Measurements from ENCODE around the gene FPGT. TPM values are rescaled to one million over a fixed set of nuclear protein-coding genes. Genes with fewer than 3 reads are reported as not detected.
A peak's percentile ranks its signal among the peaks of the same experiment; 100 is the strongest.

Gene FPGT
- total RNA-seq, 1 experiment from 2014 or later: 4.6 TPM

DNA sequence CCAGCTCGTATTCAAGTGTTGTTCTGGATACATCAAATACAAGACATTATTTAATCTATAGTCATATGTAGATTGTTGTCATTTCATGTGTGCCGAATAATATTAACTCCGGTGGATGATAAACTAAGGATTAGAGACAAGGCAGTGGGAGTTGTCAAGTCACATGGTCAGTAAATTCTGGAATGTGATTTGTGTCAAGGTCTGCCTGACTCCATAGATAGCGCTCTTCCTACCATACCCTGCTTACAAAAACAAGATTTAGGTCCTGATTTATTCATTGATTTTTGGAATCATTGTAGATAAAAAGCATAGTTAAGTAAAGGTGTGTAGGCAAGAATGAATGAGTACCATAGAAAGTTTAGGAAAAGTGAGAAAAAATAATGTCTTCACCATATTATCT, 39.7 kb downstream of the FPGT start:
- Histone ChIP-seq H3F3A (ENCODE audit: low read length, unreplicated experiment) (no peaks in the 10 kb centered on the region), H3K9me3 (ENCODE audit: low read length) (no peaks in the 10 kb centered on the region), H2AFZ (ENCODE audit: low read length) (no peak overlapping the region), H3K4me1 (ENCODE audit: insufficient read depth, low read length) (no peaks in the 10 kb centered on the region), H3K9me2 (replicated peaks; ENCODE audit: low read length) (no peaks in the 10 kb centered on the region), H3K79me2 (ENCODE audit: low read length) (no peaks in the 10 kb centered on the region), H3K36me3 (ENCODE audit: low read depth, low read length) (no peaks in the 10 kb centered on the region), H3K4me2 (ENCODE audit: low read length) (no peak overlapping the region), H3K9ac (ENCODE audit: low read length) (no peak overlapping the region), H4K20me1 (ENCODE audit: low read length) (no peaks in the 10 kb centered on the region), H3K27ac (ENCODE audit: low read length) (no peak overlapping the region), H3K27me3 (ENCODE audit: low read length) (peaks cover 21% of the 10 kb centered on the region), H3K4me3 (ENCODE audit: low read length) (no peak overlapping the region)
- TF ChIP-seq, protein P1, sequence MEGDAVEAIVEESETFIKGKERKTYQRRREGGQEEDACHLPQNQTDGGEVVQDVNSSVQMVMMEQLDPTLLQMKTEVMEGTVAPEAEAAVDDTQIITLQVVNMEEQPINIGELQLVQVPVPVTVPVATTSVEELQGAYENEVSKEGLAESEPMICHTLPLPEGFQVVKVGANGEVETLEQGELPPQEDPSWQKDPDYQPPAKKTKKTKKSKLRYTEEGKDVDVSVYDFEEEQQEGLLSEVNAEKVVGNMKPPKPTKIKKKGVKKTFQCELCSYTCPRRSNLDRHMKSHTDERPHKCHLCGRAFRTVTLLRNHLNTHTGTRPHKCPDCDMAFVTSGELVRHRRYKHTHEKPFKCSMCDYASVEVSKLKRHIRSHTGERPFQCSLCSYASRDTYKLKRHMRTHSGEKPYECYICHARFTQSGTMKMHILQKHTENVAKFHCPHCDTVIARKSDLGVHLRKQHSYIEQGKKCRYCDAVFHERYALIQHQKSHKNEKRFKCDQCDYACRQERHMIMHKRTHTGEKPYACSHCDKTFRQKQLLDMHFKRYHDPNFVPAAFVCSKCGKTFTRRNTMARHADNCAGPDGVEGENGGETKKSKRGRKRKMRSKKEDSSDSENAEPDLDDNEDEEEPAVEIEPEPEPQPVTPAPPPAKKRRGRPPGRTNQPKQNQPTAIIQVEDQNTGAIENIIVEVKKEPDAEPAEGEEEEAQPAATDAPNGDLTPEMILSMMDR (conservative IDR thresholded peaks at IDR 0.05; ENCODE audit: low read depth, low read length): no peak
- TF ChIP-seq EZH2phosphoT487 (IDR thresholded peaks at IDR 0.05; ENCODE audit: borderline replicate concordance, low read length) (no peak), EZH2 (IDR thresholded peaks at IDR 0.05; ENCODE audit: low read length, unreplicated experiment) (no peak)
- DNase-seq: no peak
- ChIA-PET POLR2A (ENCODE audit: unreplicated experiment) (no interaction called here), CTCF (no interaction called here)
- no TSS peak for BruUV-seq (replicated peaks)
- intact Hi-C loops (cut with micrococcal nuclease): no loop called here
- no peak for ATAC-seq

GRCh38 chr1:74245168-74245772, 47.2 kb downstream of the FPGT start:
- Histone ChIP-seq H3K9me2 (replicated peaks; ENCODE audit: low read length) (no peaks in the 10 kb centered on the region), H3F3A (ENCODE audit: low read length, unreplicated experiment) (no peaks in the 10 kb centered on the region), H3K27ac (ENCODE audit: low read length) (no peak overlapping the region), H3K4me3 (ENCODE audit: low read length) (no peak overlapping the region), H3K79me2 (ENCODE audit: low read length) (no peaks in the 10 kb centered on the region), H3K4me1 (ENCODE audit: insufficient read depth, low read length) (no peaks in the 10 kb centered on the region), H3K4me2 (ENCODE audit: low read length) (no peak overlapping the region), H4K20me1 (ENCODE audit: low read length) (no peaks in the 10 kb centered on the region), H3K9ac (ENCODE audit: low read length) (no peak overlapping the region), H3K9me3 (ENCODE audit: low read length) (no peaks in the 10 kb centered on the region), H2AFZ (ENCODE audit: low read length) (no peak overlapping the region), H3K36me3 (ENCODE audit: low read depth, low read length) (no peaks in the 10 kb centered on the region), H3K27me3 (ENCODE audit: low read length) (peaks cover 6% of the 10 kb centered on the region; the same call in 1 of the 2 replicates)
- no peak for ATAC-seq
- ChIA-PET POLR2A (ENCODE audit: unreplicated experiment) (no interaction called here), CTCF (no interaction called here)
- DNase-seq: no peak
- TF ChIP-seq EZH2phosphoT487 (IDR thresholded peaks at IDR 0.05; ENCODE audit: borderline replicate concordance, low read length): no peak
- TF ChIP-seq, protein P1 (conservative IDR thresholded peaks at IDR 0.05; ENCODE audit: low read depth, low read length): no peak
- TF ChIP-seq EZH2 (IDR thresholded peaks at IDR 0.05; ENCODE audit: low read length, unreplicated experiment): no peak
- intact Hi-C loops (cut with micrococcal nuclease): no loop called here
- BruUV-seq (replicated peaks): no TSS peak

DNA sequence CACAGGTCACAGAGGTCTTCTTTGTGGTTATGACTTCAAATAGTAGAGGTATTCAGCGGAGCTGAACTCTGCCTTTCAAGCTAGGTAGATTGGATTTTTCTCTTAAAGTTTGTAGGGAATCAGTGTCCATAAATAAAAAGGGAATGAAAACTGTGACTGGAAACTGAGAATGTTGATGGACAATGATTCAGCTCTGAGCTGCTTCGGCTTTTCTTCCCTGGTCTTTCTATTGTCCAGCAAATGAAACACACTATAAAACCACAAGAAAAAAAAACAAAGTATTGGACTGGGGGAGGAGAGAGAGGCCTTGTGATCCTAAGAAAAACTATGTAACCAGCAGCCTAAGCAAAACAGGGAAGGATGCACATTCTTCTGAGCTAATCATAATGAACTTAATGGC, 48.3 kb downstream of the FPGT start:
- Histone ChIP-seq H3K36me3 (ENCODE audit: low read depth, low read length) (no peaks in the 10 kb centered on the region), H3F3A (ENCODE audit: low read length, unreplicated experiment) (no peaks in the 10 kb centered on the region), H3K4me3 (ENCODE audit: low read length) (no peak overlapping the region), H3K4me2 (ENCODE audit: low read length) (no peak overlapping the region), H3K9ac (ENCODE audit: low read length) (no peak overlapping the region), H3K9me2 (replicated peaks; ENCODE audit: low read length) (no peaks in the 10 kb centered on the region), H3K27me3 (ENCODE audit: low read length) (peaks cover 6% of the 10 kb centered on the region; the same call in 1 of the 2 replicates), H3K9me3 (ENCODE audit: low read length) (no peaks in the 10 kb centered on the region), H3K4me1 (ENCODE audit: insufficient read depth, low read length) (no peaks in the 10 kb centered on the region), H3K79me2 (ENCODE audit: low read length) (no peaks in the 10 kb centered on the region), H3K27ac (ENCODE audit: low read length) (no peak overlapping the region), H4K20me1 (ENCODE audit: low read length) (no peaks in the 10 kb centered on the region), H2AFZ (ENCODE audit: low read length) (no peak overlapping the region)
- no TSS peak for BruUV-seq (replicated peaks)
- DNase-seq (no peak), ATAC-seq (peak; percentile 33)
- CTCF ChIA-PET: no interaction called here
- POLR2A ChIA-PET (ENCODE audit: unreplicated experiment): no interaction called here
- TF ChIP-seq, protein P1 (conservative IDR thresholded peaks at IDR 0.05; ENCODE audit: low read depth, low read length): no peak
- TF ChIP-seq EZH2phosphoT487 (IDR thresholded peaks at IDR 0.05; ENCODE audit: borderline replicate concordance, low read length) (no peak), EZH2 (IDR thresholded peaks at IDR 0.05; ENCODE audit: low read length, unreplicated experiment) (no peak)
- intact Hi-C loops (cut with micrococcal nuclease): no loop called here

Data from PC-3 (cell line).